ENCODE data around the gene FYN. TPM values are rescaled to one million over a fixed set of nuclear protein-coding genes. Genes with fewer than 3 reads are reported as not detected.

The FYN gene
- total RNA-seq, 1 donor from 2014 or later: 260 TPM

GRCh38 chr6:111804627-111805235 is 68.5 kb downstream of the FYN start:
- peaks cover 18% of the 10 kb centered on the region for H3K36me3 Mint-ChIP-seq (ENCODE audit: low read depth)
- DNase-seq (ENCODE audit: low read depth, low spot score): no peak
- H3K27me3 Mint-ChIP-seq (ENCODE audit: low read depth): no peaks in the 10 kb centered on the region
- no peak for TF ChIP-seq CTCF (conservative IDR thresholded peaks at IDR 0.05)
- H3K4me1 Mint-ChIP-seq: peaks cover 54% of the 10 kb centered on the region
- no peaks in the 10 kb centered on the region for H3K9me3 Mint-ChIP-seq
- no peak overlapping the region for H3K27ac Mint-ChIP-seq (ENCODE audit: unreplicated experiment)
- no peak overlapping the region for H3K4me3 Mint-ChIP-seq

GRCh38 chr6:111803804-111804203 is 69.4 kb downstream of the FYN start:
- no peak overlapping the region for H3K27ac Mint-ChIP-seq (ENCODE audit: unreplicated experiment)
- H3K36me3 Mint-ChIP-seq (ENCODE audit: low read depth): peaks cover 18% of the 10 kb centered on the region
- no peaks in the 10 kb centered on the region for H3K27me3 Mint-ChIP-seq (ENCODE audit: low read depth)
- DNase-seq (ENCODE audit: low read depth, low spot score): no peak
- no peaks in the 10 kb centered on the region for H3K9me3 Mint-ChIP-seq
- H3K4me3 Mint-ChIP-seq: no peak overlapping the region
- TF ChIP-seq CTCF (conservative IDR thresholded peaks at IDR 0.05): no peak
- H3K4me1 Mint-ChIP-seq: peaks cover 62% of the 10 kb centered on the region

GRCh38 chr6:111803371-111803770 is 69.9 kb downstream of the FYN start:
- no peaks in the 10 kb centered on the region for H3K9me3 Mint-ChIP-seq
- peaks cover 16% of the 10 kb centered on the region for H3K36me3 Mint-ChIP-seq (ENCODE audit: low read depth)
- H3K4me1 Mint-ChIP-seq: peaks cover 63% of the 10 kb centered on the region
- no peak overlapping the region for H3K27ac Mint-ChIP-seq (ENCODE audit: unreplicated experiment)
- DNase-seq (ENCODE audit: low read depth, low spot score): no peak
- H3K27me3 Mint-ChIP-seq (ENCODE audit: low read depth): no peaks in the 10 kb centered on the region
- TF ChIP-seq CTCF (conservative IDR thresholded peaks at IDR 0.05): no peak
- no peak overlapping the region for H3K4me3 Mint-ChIP-seq

- peaks cover 59% of the 10 kb centered on the region for H3K4me1 Mint-ChIP-seq
- peaks cover 14% of the 10 kb centered on the region for H3K36me3 Mint-ChIP-seq (ENCODE audit: low read depth)
- H3K27me3 Mint-ChIP-seq (ENCODE audit: low read depth): no peaks in the 10 kb centered on the region
- H3K27ac Mint-ChIP-seq (ENCODE audit: unreplicated experiment): no peak overlapping the region
- TF ChIP-seq CTCF (conservative IDR thresholded peaks at IDR 0.05): no peak
- no peak for DNase-seq (ENCODE audit: low read depth, low spot score)
- H3K9me3 Mint-ChIP-seq: no peaks in the 10 kb centered on the region
- H3K4me3 Mint-ChIP-seq: no peak overlapping the region
Measured at GRCh38 chr6:111802720-111803330, 70.4 kb downstream of the FYN start.

GRCh38 chr6:111802015-111802414 is 71.2 kb downstream of the FYN start:
- no peaks in the 10 kb centered on the region for H3K9me3 Mint-ChIP-seq
- TF ChIP-seq CTCF (conservative IDR thresholded peaks at IDR 0.05): no peak
- H3K27ac Mint-ChIP-seq (ENCODE audit: unreplicated experiment): no peak overlapping the region
- peaks cover 54% of the 10 kb centered on the region for H3K4me1 Mint-ChIP-seq
- H3K4me3 Mint-ChIP-seq: no peak overlapping the region
- DNase-seq (ENCODE audit: low read depth, low spot score): no peak
- H3K27me3 Mint-ChIP-seq (ENCODE audit: low read depth): no peaks in the 10 kb centered on the region
- H3K36me3 Mint-ChIP-seq (ENCODE audit: low read depth): peaks cover 12% of the 10 kb centered on the region
